Measurements from ENCODE around the gene CGN.

DNA sequence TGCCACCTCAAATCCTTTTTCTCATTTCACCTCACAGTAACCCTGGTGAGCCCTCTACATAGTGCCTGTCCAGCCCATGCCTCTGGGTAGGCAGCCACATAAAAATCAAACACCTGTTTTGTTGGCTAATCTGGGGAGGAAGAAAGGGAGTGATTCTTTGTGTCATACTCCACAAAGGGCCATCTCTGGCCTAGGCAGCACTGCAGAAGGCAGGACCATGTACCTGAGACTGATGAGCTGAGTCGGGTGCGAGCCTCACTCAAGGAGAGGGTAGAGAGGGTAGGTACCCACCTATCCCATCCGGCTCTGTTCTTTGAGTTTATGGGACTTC, 36.7 kb downstream of the CGN start:
- TF ChIP-seq POLR2A (IDR thresholded peaks at IDR 0.05) (no peak), POLR2AphosphoS5 (IDR thresholded peaks at IDR 0.05; ENCODE audit: insufficient read depth in 1 of 2, low read depth in 1 of 2) (no peak)
- TF ChIP-seq, protein P1, sequence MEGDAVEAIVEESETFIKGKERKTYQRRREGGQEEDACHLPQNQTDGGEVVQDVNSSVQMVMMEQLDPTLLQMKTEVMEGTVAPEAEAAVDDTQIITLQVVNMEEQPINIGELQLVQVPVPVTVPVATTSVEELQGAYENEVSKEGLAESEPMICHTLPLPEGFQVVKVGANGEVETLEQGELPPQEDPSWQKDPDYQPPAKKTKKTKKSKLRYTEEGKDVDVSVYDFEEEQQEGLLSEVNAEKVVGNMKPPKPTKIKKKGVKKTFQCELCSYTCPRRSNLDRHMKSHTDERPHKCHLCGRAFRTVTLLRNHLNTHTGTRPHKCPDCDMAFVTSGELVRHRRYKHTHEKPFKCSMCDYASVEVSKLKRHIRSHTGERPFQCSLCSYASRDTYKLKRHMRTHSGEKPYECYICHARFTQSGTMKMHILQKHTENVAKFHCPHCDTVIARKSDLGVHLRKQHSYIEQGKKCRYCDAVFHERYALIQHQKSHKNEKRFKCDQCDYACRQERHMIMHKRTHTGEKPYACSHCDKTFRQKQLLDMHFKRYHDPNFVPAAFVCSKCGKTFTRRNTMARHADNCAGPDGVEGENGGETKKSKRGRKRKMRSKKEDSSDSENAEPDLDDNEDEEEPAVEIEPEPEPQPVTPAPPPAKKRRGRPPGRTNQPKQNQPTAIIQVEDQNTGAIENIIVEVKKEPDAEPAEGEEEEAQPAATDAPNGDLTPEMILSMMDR (IDR thresholded peaks at IDR 0.05), result no peak

Data from vagina (tissue), 2 donors.